Activated CD4-positive, alpha-beta T cell treated with anti-CD3 and anti-CD28 coated beads for 36 hours (primary cell): Measurements from ENCODE around the gene LRRC4C. TPM values are rescaled to one million over a fixed set of nuclear protein-coding genes. Genes with fewer than 3 reads are reported as not detected.

Experiments used
- ATAC-seq: fragments of 200-7000 bp; cut with Tn5 transposase; one replicate; pipeline ENCODE4 v1.10.0; 2021; ENCODE audit warnings: mild to moderate bottlenecking, moderate library complexity
- CTCF ChIA-PET: fragments of 350-600 bp; sonication (Branson Sonifier 250); formaldehyde crosslinking; loops from one replicate; lab custom pipeline; 2021; ENCODE audit warnings: antibody characterized with exemption; lab: Charles Lee
- POLR2A ChIA-PET: fragments of 350-600 bp; sonication (Branson Sonifier 250); formaldehyde crosslinking; loops from one replicate; lab custom pipeline; 2021; ENCODE audit warnings: antibody characterized with exemption, inconsistent platforms; lab: Charles Lee
- DNase-seq: peaks from one replicate; pipeline ENCODE4 v3.0.0-alpha.2; 2020
- H3K27ac Mint-ChIP-seq: one replicate; pipeline ENCODE4 v1.8.0; 2021; ENCODE audit warnings: mixed read lengths
- H3K27me3 Mint-ChIP-seq: one replicate; pipeline ENCODE4 v1.8.0; 2021; ENCODE audit warnings: mixed read lengths
- H3K36me3 Mint-ChIP-seq: one replicate; pipeline ENCODE4 v1.8.0; 2021; ENCODE audit warnings: low read depth, mixed read lengths
- H3K4me1 Mint-ChIP-seq: one replicate; pipeline ENCODE4 v1.8.0; 2021; ENCODE audit warnings: mixed read lengths
- H3K4me3 Mint-ChIP-seq: one replicate; pipeline ENCODE4 v1.8.0; 2021; ENCODE audit warnings: mild to moderate bottlenecking, moderate library complexity, mixed read lengths
- H3K9me3 Mint-ChIP-seq: one replicate; pipeline ENCODE4 v1.8.0; 2021; ENCODE audit warnings: low read depth, mixed read lengths
- intact Hi-C, 2 experiments: fragments of 100-400 bp; cut with DNase I in 1 of 2; cut with micrococcal nuclease in 1 of 2; formaldehyde crosslinking; loops; one replicate each; pipeline versions ENCODE4 v1.14.2 to v1.15.1; 2022 to 2024; cut with DNase I, micrococcal nuclease
- total RNA-seq, 2 experiments: library from RNA; stranded (reverse); gene quantifications; one replicate each; pipeline ENCODE4 v1.2.3, GENCODE V29; 2021

The LRRC4C gene
- total RNA-seq, 2 experiments from 2014 or later = not detected

- Mint-ChIP-seq H3K36me3 (no peaks in the 10 kb centered on the region), H3K4me3 (no peak overlapping the region), H3K9me3 (peaks cover 11% of the 10 kb centered on the region), H3K27me3 (no peaks in the 10 kb centered on the region), H3K4me1 (no peaks in the 10 kb centered on the region), H3K27ac (no peak overlapping the region)
- POLR2A ChIA-PET = no interaction called here
- ATAC-seq (no peak), DNase-seq (no peak)
- intact Hi-C loops = no loop called here
- CTCF ChIA-PET = interaction anchor here (0.6 kb wide), 1 partner anchor 457 kb away, joined by 3 read pairs; no protein-coding TSS in a partner anchor
These were observed 53.6 kb downstream of the LRRC4C start for GRCh38 chr11:41405812-41406211.

- Mint-ChIP-seq H3K36me3 (no peaks in the 10 kb centered on the region), H3K27me3 (no peaks in the 10 kb centered on the region), H3K9me3 (peaks cover 9% of the 10 kb centered on the region), H3K27ac (no peak overlapping the region), H3K4me1 (no peaks in the 10 kb centered on the region), H3K4me3 (no peak overlapping the region)
- DNase-seq = no peak
- no peak for ATAC-seq
- POLR2A ChIA-PET = interaction anchor here (0.6 kb wide), 1 partner anchor 1050 kb away, joined by 4 read pairs; no protein-coding TSS in a partner anchor
- CTCF ChIA-PET = no interaction called here
- intact Hi-C loops = no loop called here
These were observed 55.3 kb downstream of the LRRC4C start for GRCh38 chr11:41404109-41404508.

GRCh38 chr11:41403458-41403857 lies 56.0 kb downstream of the LRRC4C start:
- Mint-ChIP-seq H3K9me3 (peaks cover 9% of the 10 kb centered on the region), H3K36me3 (no peaks in the 10 kb centered on the region), H3K27ac (no peak overlapping the region), H3K27me3 (no peaks in the 10 kb centered on the region), H3K4me1 (no peaks in the 10 kb centered on the region), H3K4me3 (no peak overlapping the region)
- no peak for DNase-seq
- CTCF ChIA-PET = no interaction called here
- intact Hi-C loops = no loop called here
- POLR2A ChIA-PET = interaction anchor here (0.6 kb wide), 1 partner anchor 1050 kb away, joined by 4 read pairs; no protein-coding TSS in a partner anchor
- ATAC-seq = no peak

- POLR2A ChIA-PET = no interaction called here
- intact Hi-C loops = no loop called here
- ATAC-seq = no peak
These were observed 58.6 kb downstream of the LRRC4C start for GRCh38 chr11:41400819-41401382.

GRCh38 chr11:41400124-41400523 lies 59.3 kb downstream of the LRRC4C start:
- intact Hi-C loops = no loop called here
- Mint-ChIP-seq H3K9me3 (peaks cover 8% of the 10 kb centered on the region), H3K4me3 (no peak overlapping the region), H3K36me3 (no peaks in the 10 kb centered on the region), H3K27me3 (no peaks in the 10 kb centered on the region), H3K4me1 (no peaks in the 10 kb centered on the region), H3K27ac (no peak overlapping the region)
- DNase-seq = no peak
- CTCF ChIA-PET = no interaction called here
- no peak for ATAC-seq
- POLR2A ChIA-PET = no interaction called here

More at GRCh38 chr11:41400819-41401382, 58.6 kb downstream of the LRRC4C start:
- no peak for DNase-seq
- H3K4me1 Mint-ChIP-seq = no peaks in the 10 kb centered on the region
- no peak overlapping the region for H3K4me3 Mint-ChIP-seq
- H3K27ac Mint-ChIP-seq = no peak overlapping the region
- no peaks in the 10 kb centered on the region for H3K27me3 Mint-ChIP-seq
- peaks cover 8% of the 10 kb centered on the region for H3K9me3 Mint-ChIP-seq
- CTCF ChIA-PET = no interaction called here
- no peaks in the 10 kb centered on the region for H3K36me3 Mint-ChIP-seq

GRCh38 chr11:41399323-41399722 lies 60.1 kb downstream of the LRRC4C start:
- ATAC-seq (no peak), DNase-seq (no peak)
- H3K4me1 Mint-ChIP-seq = no peaks in the 10 kb centered on the region
- intact Hi-C loops = no loop called here
- ChIA-PET CTCF (no interaction called here), POLR2A (no interaction called here)
- H3K4me3 Mint-ChIP-seq = no peak overlapping the region
- no peaks in the 10 kb centered on the region for H3K27me3 Mint-ChIP-seq
- no peaks in the 10 kb centered on the region for H3K36me3 Mint-ChIP-seq
- no peak overlapping the region for H3K27ac Mint-ChIP-seq
- H3K9me3 Mint-ChIP-seq = peaks cover 10% of the 10 kb centered on the region

GRCh38 chr11:41398175-41398574 lies 61.3 kb downstream of the LRRC4C start:
- Mint-ChIP-seq H3K27me3 (no peaks in the 10 kb centered on the region), H3K4me1 (no peaks in the 10 kb centered on the region), H3K9me3 (peaks cover 7% of the 10 kb centered on the region), H3K27ac (no peak overlapping the region), H3K36me3 (no peaks in the 10 kb centered on the region), H3K4me3 (no peak overlapping the region)
- ChIA-PET POLR2A (interaction anchor here (0.6 kb wide), 1 partner anchor 1540 kb away, joined by 6 read pairs; no protein-coding TSS in a partner anchor), CTCF (no interaction called here)
- no peak for DNase-seq
- intact Hi-C loops = no loop called here
- no peak for ATAC-seq

- Mint-ChIP-seq H3K9me3 (peaks cover 4% of the 10 kb centered on the region), H3K27ac (no peak overlapping the region), H3K4me3 (no peak overlapping the region), H3K36me3 (no peaks in the 10 kb centered on the region), H3K27me3 (no peaks in the 10 kb centered on the region), H3K4me1 (no peaks in the 10 kb centered on the region)
- DNase-seq = no peak
- intact Hi-C loops = no loop called here
- CTCF ChIA-PET = no interaction called here
- POLR2A ChIA-PET = no interaction called here
- ATAC-seq = no peak
These were observed 64.8 kb downstream of the LRRC4C start for GRCh38 chr11:41394521-41395195.

- ChIA-PET POLR2A (no interaction called here), CTCF (no interaction called here)
- ATAC-seq = no peak
- Mint-ChIP-seq H3K4me3 (no peak overlapping the region), H3K27me3 (no peaks in the 10 kb centered on the region), H3K36me3 (no peaks in the 10 kb centered on the region), H3K4me1 (no peaks in the 10 kb centered on the region), H3K9me3 (peaks cover 13% of the 10 kb centered on the region), H3K27ac (no peak overlapping the region)
- intact Hi-C loops = no loop called here
- DNase-seq = no peak
These were observed 66.9 kb downstream of the LRRC4C start for GRCh38 chr11:41392596-41392995.

GRCh38 chr11:41389623-41390130 lies 69.8 kb downstream of the LRRC4C start:
- ATAC-seq = no peak
- ChIA-PET POLR2A (no interaction called here), CTCF (no interaction called here)
- H3K4me3 Mint-ChIP-seq = no peak overlapping the region
- no peak overlapping the region for H3K27ac Mint-ChIP-seq
- intact Hi-C loops = no loop called here
- no peaks in the 10 kb centered on the region for H3K27me3 Mint-ChIP-seq
- DNase-seq = no peak
- no peaks in the 10 kb centered on the region for H3K36me3 Mint-ChIP-seq
- no peaks in the 10 kb centered on the region for H3K4me1 Mint-ChIP-seq
- peaks cover 15% of the 10 kb centered on the region for H3K9me3 Mint-ChIP-seq

- no peak for ATAC-seq
- POLR2A ChIA-PET = no interaction called here
These were observed 75.1 kb downstream of the LRRC4C start for GRCh38 chr11:41384329-41384728.

GRCh38 chr11:41383768-41384167 lies 75.7 kb downstream of the LRRC4C start:
- ATAC-seq (no peak), DNase-seq (no peak)
- Mint-ChIP-seq H3K4me1 (no peaks in the 10 kb centered on the region), H3K27me3 (no peaks in the 10 kb centered on the region), H3K9me3 (peaks cover 17% of the 10 kb centered on the region), H3K36me3 (no peaks in the 10 kb centered on the region), H3K27ac (no peak overlapping the region), H3K4me3 (no peak overlapping the region)
- ChIA-PET CTCF (no interaction called here), POLR2A (no interaction called here)
- intact Hi-C loops = loop anchor here in 1 of 2 experiments (1.0 kb wide), 1 partner anchor 23 kb away; no protein-coding TSS in a partner anchor

More at GRCh38 chr11:41384329-41384728, 75.1 kb downstream of the LRRC4C start:
- CTCF ChIA-PET = no interaction called here
- Mint-ChIP-seq H3K4me3 (no peak overlapping the region), H3K27ac (no peak overlapping the region), H3K27me3 (no peaks in the 10 kb centered on the region), H3K36me3 (no peaks in the 10 kb centered on the region), H3K9me3 (peaks cover 17% of the 10 kb centered on the region), H3K4me1 (no peaks in the 10 kb centered on the region)
- DNase-seq = no peak
- intact Hi-C loops = no loop called here
